Measurements from ENCODE around the gene LRRC38.

DNA sequence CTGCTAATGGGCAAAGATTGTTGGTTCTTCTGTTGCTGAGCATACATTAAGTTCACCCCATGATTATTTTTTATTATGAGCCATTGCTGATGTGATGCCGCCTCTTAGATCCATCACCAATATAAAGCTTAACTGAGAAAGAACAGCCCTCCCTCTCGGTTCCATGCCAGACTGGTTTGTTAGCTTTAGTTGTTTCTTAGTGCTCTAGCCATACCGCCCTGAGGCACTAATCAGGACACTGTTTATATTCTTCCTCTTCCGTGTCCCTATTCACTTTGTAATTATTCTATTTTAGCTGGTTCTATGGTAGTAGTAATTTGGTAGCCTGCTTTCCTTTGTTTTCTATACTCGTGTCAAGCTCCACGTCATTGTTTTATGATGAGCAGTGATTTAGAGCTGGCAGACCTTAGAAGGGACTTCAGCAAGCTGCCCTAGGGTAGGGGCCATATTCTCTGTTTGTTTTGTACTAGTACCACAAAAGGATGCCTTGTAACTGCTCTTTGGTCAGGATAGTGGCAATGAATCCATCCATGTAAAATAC is 42.5 kb upstream of the LRRC38 start:
- TF ChIP-seq, protein P1, sequence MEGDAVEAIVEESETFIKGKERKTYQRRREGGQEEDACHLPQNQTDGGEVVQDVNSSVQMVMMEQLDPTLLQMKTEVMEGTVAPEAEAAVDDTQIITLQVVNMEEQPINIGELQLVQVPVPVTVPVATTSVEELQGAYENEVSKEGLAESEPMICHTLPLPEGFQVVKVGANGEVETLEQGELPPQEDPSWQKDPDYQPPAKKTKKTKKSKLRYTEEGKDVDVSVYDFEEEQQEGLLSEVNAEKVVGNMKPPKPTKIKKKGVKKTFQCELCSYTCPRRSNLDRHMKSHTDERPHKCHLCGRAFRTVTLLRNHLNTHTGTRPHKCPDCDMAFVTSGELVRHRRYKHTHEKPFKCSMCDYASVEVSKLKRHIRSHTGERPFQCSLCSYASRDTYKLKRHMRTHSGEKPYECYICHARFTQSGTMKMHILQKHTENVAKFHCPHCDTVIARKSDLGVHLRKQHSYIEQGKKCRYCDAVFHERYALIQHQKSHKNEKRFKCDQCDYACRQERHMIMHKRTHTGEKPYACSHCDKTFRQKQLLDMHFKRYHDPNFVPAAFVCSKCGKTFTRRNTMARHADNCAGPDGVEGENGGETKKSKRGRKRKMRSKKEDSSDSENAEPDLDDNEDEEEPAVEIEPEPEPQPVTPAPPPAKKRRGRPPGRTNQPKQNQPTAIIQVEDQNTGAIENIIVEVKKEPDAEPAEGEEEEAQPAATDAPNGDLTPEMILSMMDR (IDR thresholded peaks at IDR 0.05) = no peak
- no peak for TF ChIP-seq POLR2A (IDR thresholded peaks at IDR 0.05)
- no peak for TF ChIP-seq EP300 (IDR thresholded peaks at IDR 0.05)
